Osteocyte (in vitro differentiated cells): ENCODE data around the gene THAP3. TPM values are rescaled to one million over a fixed set of nuclear protein-coding genes. Genes with fewer than 3 reads are reported as not detected.

Experiments used
- DNase-seq: peaks from one replicate; pipeline ENCODE4 v3.0.0; 2021; ENCODE audit warnings: mixed read lengths; ENCODE audit not compliant: unreplicated experiment; ENCODE audit errors: extremely low spot score
- H3K27ac Mint-ChIP-seq: one replicate; pipeline ENCODE4 v1.8.0; 2021; ENCODE audit warnings: mild to moderate bottlenecking, mixed read lengths; ENCODE audit not compliant: unreplicated experiment
- H3K27me3 Mint-ChIP-seq: one replicate; pipeline ENCODE4 v1.8.0; 2021; ENCODE audit warnings: mixed read lengths; ENCODE audit not compliant: unreplicated experiment
- H3K36me3 Mint-ChIP-seq: one replicate; pipeline ENCODE4 v1.8.0; 2021; ENCODE audit warnings: mixed read lengths; ENCODE audit not compliant: unreplicated experiment
- H3K4me1 Mint-ChIP-seq: one replicate; pipeline ENCODE4 v1.8.0; 2021; ENCODE audit warnings: mixed read lengths; ENCODE audit not compliant: unreplicated experiment
- H3K4me3 Mint-ChIP-seq: one replicate; pipeline ENCODE4 v1.8.0; 2021; ENCODE audit warnings: mild to moderate bottlenecking, moderate library complexity, mixed read lengths; ENCODE audit not compliant: unreplicated experiment
- H3K9me3 Mint-ChIP-seq: one replicate; pipeline ENCODE4 v1.8.0; 2021; ENCODE audit warnings: mixed read lengths; ENCODE audit not compliant: unreplicated experiment
- CTCF ChIP-seq: fragments of 200-600 bp; sonication (generic); IDR thresholded peaks from 2 replicates; pipeline ENCODE4 v1.5.0; 2021; ENCODE audit warnings: antibody characterized with exemption, mild to moderate bottlenecking, moderate library complexity
- total RNA-seq: library from RNA; stranded (reverse); gene quantifications from 2 replicates; pipeline ENCODE4 v1.2.1, GENCODE V29; 2021

Gene THAP3
- total RNA-seq, 1 donor from 2014 or later, result 18.7 TPM

DNA sequence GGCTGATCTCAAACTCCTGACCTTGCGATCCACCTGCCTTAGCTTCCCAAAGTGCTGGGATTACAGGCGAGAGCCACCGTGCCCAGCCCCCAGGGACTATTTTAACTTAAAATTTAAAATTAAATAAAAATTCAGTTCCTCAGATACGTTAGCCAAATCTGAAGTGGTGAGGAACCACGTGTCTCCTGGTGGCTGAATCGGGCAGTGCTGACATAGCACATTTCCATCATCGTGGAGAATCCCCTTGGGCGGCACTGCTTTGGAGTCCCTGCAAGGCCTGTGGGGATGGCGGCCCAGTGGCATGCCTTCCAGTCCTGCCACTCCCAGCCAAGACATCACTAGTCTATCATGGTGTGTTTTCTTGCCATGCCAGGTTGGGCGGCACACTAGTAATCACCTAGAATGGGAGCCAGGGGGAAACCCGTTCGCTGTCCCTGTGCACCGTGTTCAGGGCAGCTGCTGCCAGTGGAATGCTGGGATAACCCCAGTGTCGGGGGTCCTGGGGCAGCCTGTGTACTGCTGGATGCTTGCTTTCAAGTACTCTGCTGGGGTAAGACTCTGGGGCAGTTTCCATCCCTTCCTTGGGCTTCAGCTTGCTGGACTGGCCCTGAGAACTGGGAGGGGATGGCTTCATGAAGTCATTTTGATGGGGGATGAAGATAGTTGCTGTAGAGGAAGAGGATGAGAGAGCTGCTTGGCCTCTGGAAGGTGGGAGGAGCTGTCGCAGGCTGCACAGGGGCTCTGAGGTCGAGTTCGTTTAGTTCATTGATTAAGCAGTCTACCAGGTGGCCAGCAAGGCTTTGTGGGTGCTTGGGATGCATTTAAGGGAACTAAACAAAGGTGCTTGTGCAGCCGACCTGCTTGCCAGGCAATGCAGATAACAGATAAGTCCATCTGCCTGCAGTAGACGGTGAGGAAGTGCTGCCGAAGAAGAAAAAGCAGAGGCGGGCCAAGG is 40.3 kb upstream of the THAP3 start:
- H3K9me3 Mint-ChIP-seq, result no peaks in the 10 kb centered on the region
- H3K27me3 Mint-ChIP-seq, result no peaks in the 10 kb centered on the region
- H3K27ac Mint-ChIP-seq, result no peak overlapping the region
- H3K4me1 Mint-ChIP-seq, result peaks cover 25% of the 10 kb centered on the region
- peaks cover 3% of the 10 kb centered on the region for H3K36me3 Mint-ChIP-seq
- no peak overlapping the region for H3K4me3 Mint-ChIP-seq
- no peak for DNase-seq
- TF ChIP-seq CTCF, result no peak

DNA sequence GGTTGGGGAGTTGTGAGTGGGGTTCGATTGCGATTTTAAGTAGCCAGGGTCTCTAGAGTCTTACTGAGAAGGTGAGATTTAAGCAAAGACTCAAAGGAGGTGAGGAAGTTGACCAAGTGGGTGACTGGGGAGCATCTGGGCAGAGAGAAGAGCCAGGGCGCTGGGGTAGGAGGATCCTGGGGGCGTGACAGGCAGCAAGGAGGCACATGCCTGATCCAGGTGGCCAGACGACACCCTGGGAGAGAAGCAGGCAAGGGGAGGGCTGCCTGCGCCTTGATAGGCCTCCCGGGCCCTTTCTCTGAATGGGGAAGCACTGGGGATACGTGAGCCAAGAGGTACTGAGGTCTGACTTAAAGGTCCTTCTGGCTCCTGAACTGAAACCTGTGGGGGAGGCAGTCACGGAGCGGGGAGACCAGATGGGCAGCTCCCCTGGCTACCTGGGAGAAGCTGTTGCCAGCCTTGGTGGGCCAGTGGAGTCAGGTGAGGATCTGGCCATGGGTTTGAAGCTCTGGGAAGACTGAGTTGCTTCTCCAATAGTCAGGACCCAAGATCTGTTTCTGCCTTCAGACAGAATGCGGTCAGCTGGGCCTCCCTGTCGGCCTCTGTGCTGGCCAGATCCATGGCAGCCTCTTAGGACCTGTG is 39.5 kb upstream of the THAP3 start:
- peaks cover 20% of the 10 kb centered on the region for H3K4me1 Mint-ChIP-seq
- DNase-seq, result no peak

DNA sequence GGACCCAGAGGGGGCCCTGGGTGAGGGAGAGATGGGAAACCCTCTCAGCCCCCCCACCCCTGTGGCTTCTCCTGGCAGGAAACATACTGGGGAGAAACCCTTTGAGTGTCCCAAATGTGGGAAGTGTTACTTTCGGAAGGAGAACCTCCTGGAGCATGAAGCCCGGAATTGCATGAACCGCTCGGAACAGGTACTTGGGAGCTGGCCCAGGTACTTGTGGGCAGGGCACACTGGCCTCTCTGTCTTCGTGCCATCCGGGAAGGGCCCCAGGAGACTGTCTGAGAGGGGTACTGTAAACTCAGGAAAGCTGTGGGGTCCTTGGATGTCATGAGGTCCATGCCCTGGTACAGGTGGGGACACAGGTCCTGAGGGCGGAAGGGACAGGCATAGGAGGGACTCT is 38.8 kb upstream of the THAP3 start:
- no peaks in the 10 kb centered on the region for H3K27me3 Mint-ChIP-seq
- no peak overlapping the region for H3K4me3 Mint-ChIP-seq
- H3K4me1 Mint-ChIP-seq, result peaks cover 14% of the 10 kb centered on the region
- TF ChIP-seq CTCF, result no peak
- peaks cover 13% of the 10 kb centered on the region for H3K36me3 Mint-ChIP-seq
- DNase-seq, result no peak
- H3K27ac Mint-ChIP-seq, result no peak overlapping the region
- no peaks in the 10 kb centered on the region for H3K9me3 Mint-ChIP-seq

More for the DNA sequence above, 39.5 kb upstream of the THAP3 start:
- no peak for TF ChIP-seq CTCF
- no peaks in the 10 kb centered on the region for H3K27me3 Mint-ChIP-seq
- H3K36me3 Mint-ChIP-seq, result peaks cover 8% of the 10 kb centered on the region
- no peak overlapping the region for H3K27ac Mint-ChIP-seq
- no peaks in the 10 kb centered on the region for H3K9me3 Mint-ChIP-seq
- no peak overlapping the region for H3K4me3 Mint-ChIP-seq

DNA sequence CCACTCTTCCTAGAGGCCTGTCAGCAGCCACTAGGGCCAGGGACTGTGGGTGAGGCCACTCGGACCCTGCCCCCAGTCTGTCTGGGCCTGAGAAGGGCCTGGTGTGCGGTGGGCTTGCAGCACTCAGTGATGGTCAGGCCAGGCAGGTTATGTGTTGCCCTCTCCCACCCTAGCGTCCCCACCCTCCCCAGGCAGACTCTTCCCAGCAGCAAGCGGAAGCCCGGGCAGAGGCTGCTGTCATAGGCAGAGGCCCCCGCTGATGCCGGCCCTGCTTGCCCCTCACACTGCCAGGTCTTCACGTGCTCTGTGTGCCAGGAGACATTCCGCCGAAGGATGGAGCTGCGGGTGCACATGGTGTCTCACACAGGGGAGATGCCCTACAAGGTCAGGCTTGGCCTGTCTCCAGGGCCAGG is 38.3 kb upstream of the THAP3 start:
- no peaks in the 10 kb centered on the region for H3K27me3 Mint-ChIP-seq
- DNase-seq, result no peak

More for the DNA sequence above, 38.3 kb upstream of the THAP3 start:
- no peak overlapping the region for H3K4me3 Mint-ChIP-seq
- no peak for TF ChIP-seq CTCF
- no peaks in the 10 kb centered on the region for H3K9me3 Mint-ChIP-seq
- H3K36me3 Mint-ChIP-seq, result peaks cover 13% of the 10 kb centered on the region
- peaks cover 9% of the 10 kb centered on the region for H3K4me1 Mint-ChIP-seq
- no peak overlapping the region for H3K27ac Mint-ChIP-seq
